ENCODE measurements around the gene ZNF615.
"Not testable (repeated sequence)": the region's sequence is repeated elsewhere in the genome, so short reads cannot be mapped to it uniquely, and the experiment has no call there.

The ZNF615 gene

GRCh38 chr19:52007806-52008557, at the start of gene ZNF615:
Gene ZNF615, minus strand, starts transcription at chr19:52008211. Its CDS starts 4,500 bp downstream, at chr19:52003711.
- peak; percentile 69 to 81 for DNase-seq (ENCODE audit: extremely low read depth in 1 of 2, low read depth in 1 of 2)

- not testable (repeated sequence) for DNase-seq (ENCODE audit: extremely low read depth in 1 of 2, low read depth in 1 of 2)
Measured at GRCh38 chr19:52056480-52056879, 48.5 kb upstream of the ZNF615 start.

GRCh38 chr19:52051736-52052135, 43.7 kb upstream of the ZNF615 start:
- DNase-seq (ENCODE audit: extremely low read depth in 1 of 2, low read depth in 1 of 2): not testable (repeated sequence)

GRCh38 chr19:52048555-52049501, 40.8 kb upstream of the ZNF615 start, which contains the start of gene ZNF432:
Gene ZNF432, minus strand, starts transcription at chr19:52048838. Its CDS starts 1,970 bp downstream, at chr19:52046868.
- peak; percentile 66 to 76 for DNase-seq (ENCODE audit: extremely low read depth in 1 of 2, low read depth in 1 of 2)

- DNase-seq (ENCODE audit: extremely low read depth in 1 of 2, low read depth in 1 of 2): no peak
Measured at GRCh38 chr19:52039169-52039568, 31.2 kb upstream of the ZNF615 start.

- no peak for DNase-seq (ENCODE audit: extremely low read depth in 1 of 2, low read depth in 1 of 2)
Measured at GRCh38 chr19:52034051-52034728, 26.2 kb upstream of the ZNF615 start.

GRCh38 chr19:52028780-52029123, 20.7 kb upstream of the ZNF615 start:
- no peak for DNase-seq (ENCODE audit: extremely low read depth in 1 of 2, low read depth in 1 of 2)

GRCh38 chr19:52028027-52028779, 20.2 kb upstream of the ZNF615 start, which contains the start of gene ZNF614:
Gene ZNF614, minus strand, starts transcription at chr19:52028379. Its CDS starts 2,634 bp downstream, at chr19:52025745.
- DNase-seq (ENCODE audit: extremely low read depth in 1 of 2, low read depth in 1 of 2): peak; percentile 57 to 75

GRCh38 chr19:52026255-52026990, 18.4 kb upstream of the ZNF615 start:
- not testable (repeated sequence) for DNase-seq (ENCODE audit: extremely low read depth in 1 of 2, low read depth in 1 of 2)

- DNase-seq (ENCODE audit: extremely low read depth in 1 of 2, low read depth in 1 of 2): not testable (repeated sequence)
Measured at GRCh38 chr19:52024478-52024877, 16.5 kb upstream of the ZNF615 start.

- no peak for DNase-seq (ENCODE audit: extremely low read depth in 1 of 2, low read depth in 1 of 2)
Measured at GRCh38 chr19:52022193-52022592, 14.2 kb upstream of the ZNF615 start.

- DNase-seq (ENCODE audit: extremely low read depth in 1 of 2, low read depth in 1 of 2): no peak
Measured at GRCh38 chr19:52020506-52020905, 12.5 kb upstream of the ZNF615 start.

- DNase-seq (ENCODE audit: extremely low read depth in 1 of 2, low read depth in 1 of 2): no peak
Measured at GRCh38 chr19:52010674-52011073, 2.7 kb upstream of the ZNF615 start.

- no peak for DNase-seq (ENCODE audit: extremely low read depth in 1 of 2, low read depth in 1 of 2)
Measured at GRCh38 chr19:52007451-52007805, 583 bp downstream of the ZNF615 start.

GRCh38 chr19:51994048-51994644, 13.9 kb downstream of the ZNF615 start:
- DNase-seq (ENCODE audit: extremely low read depth in 1 of 2, low read depth in 1 of 2): no peak

GRCh38 chr19:51993422-51993821, 14.6 kb downstream of the ZNF615 start:
- DNase-seq (ENCODE audit: extremely low read depth in 1 of 2, low read depth in 1 of 2): no peak

GRCh38 chr19:51986309-51987291, 21.4 kb downstream of the ZNF615 start, which contains the start of gene ZNF350:
Gene ZNF350, minus strand, starts transcription at chr19:51986840. Its CDS starts 12,480 bp downstream, at chr19:51974360.
- DNase-seq (ENCODE audit: extremely low read depth in 1 of 2, low read depth in 1 of 2): peak; percentile 71 to 76

GRCh38 chr19:51983361-51983760, 24.6 kb downstream of the ZNF615 start:
- DNase-seq (ENCODE audit: extremely low read depth in 1 of 2, low read depth in 1 of 2): no peak

Measured in activated CD8-positive, alpha-beta memory T cell treated with anti-CD3 and anti-CD28 coated beads for 1 hour (primary cell).